Mesendoderm (in vitro differentiated cells): Measurements from ENCODE around the gene SMG1.
"Not testable (repeated sequence)": the region's sequence is repeated elsewhere in the genome, so short reads cannot be mapped to it uniquely, and the experiment has no call there.

Source experiments
- DNase-seq: peaks from one replicate; pipeline ENCODE4 v3.0.0; 2013
- H2AK5ac ChIP-seq: 2 replicates; pipeline ENCODE4 v1.6.1; 2013; ENCODE audit warnings: low read length, inconsistent platforms
- H2BK120ac ChIP-seq: 2 replicates; pipeline ENCODE4 v1.6.1; 2013; ENCODE audit warnings: low read depth, mild to moderate bottlenecking, low read length, moderate library complexity, mixed read lengths
- H2BK15ac ChIP-seq: replicated peaks from 2 replicates; pipeline ENCODE4 v1.6.1; 2013; ENCODE audit warnings: low read depth, mild to moderate bottlenecking, moderate library complexity
- H2BK5ac ChIP-seq: 2 replicates; pipeline ENCODE4 v1.6.1; 2013; ENCODE audit warnings: low read length, inconsistent platforms
- H3K18ac ChIP-seq: 2 replicates; pipeline ENCODE4 v1.6.1; 2013; ENCODE audit warnings: mild to moderate bottlenecking, low read length, mixed read lengths
- H3K23ac ChIP-seq: one replicate; pipeline ENCODE4 v1.6.1; 2013; ENCODE audit warnings: low read length
- H3K27ac ChIP-seq: 2 replicates; pipeline ENCODE4 v1.5.1; 2013; ENCODE audit warnings: low read depth, mild to moderate bottlenecking, inconsistent platforms, low read length, moderate library complexity
- H3K27me3 ChIP-seq: 2 replicates; pipeline ENCODE4 v1.6.1; 2013; ENCODE audit warnings: low read length, control low read depth, mild to moderate bottlenecking, inconsistent platforms; ENCODE audit not compliant: insufficient read depth, poor library complexity
- H3K36me3 ChIP-seq: 2 replicates; pipeline ENCODE4 v1.6.1; 2013; ENCODE audit warnings: low read length, inconsistent platforms; ENCODE audit not compliant: control insufficient read depth, insufficient read depth
- H3K4ac ChIP-seq: one replicate; pipeline ENCODE4 v1.6.1; 2013; ENCODE audit warnings: low read depth, mild to moderate bottlenecking, low read length, moderate library complexity
- H3K4me1 ChIP-seq: 2 replicates; pipeline ENCODE4 v1.6.1; 2013; ENCODE audit warnings: low read depth, low read length, inconsistent platforms; ENCODE audit not compliant: control insufficient read depth
- H3K4me2 ChIP-seq: 2 replicates; pipeline ENCODE4 v1.6.1; 2013; ENCODE audit warnings: low read length
- H3K4me3 ChIP-seq: 2 replicates; pipeline ENCODE4 v1.5.1; 2013; ENCODE audit warnings: mild to moderate bottlenecking, low read length
- H3K56ac ChIP-seq: one replicate; pipeline ENCODE4 v1.6.1; 2013; ENCODE audit warnings: low read length
- H3K79me1 ChIP-seq: 2 replicates; pipeline ENCODE4 v1.6.1; 2013; ENCODE audit warnings: low read length, inconsistent platforms
- H3K79me2 ChIP-seq: 2 replicates; pipeline ENCODE4 v1.6.1; 2013; ENCODE audit warnings: mild to moderate bottlenecking, low read length; ENCODE audit not compliant: control insufficient read depth, insufficient read depth
- H3K9ac ChIP-seq: 2 replicates; pipeline ENCODE4 v1.6.1; 2013; ENCODE audit warnings: low read length, inconsistent platforms
- H4K5ac ChIP-seq: one replicate; pipeline ENCODE4 v1.6.1; 2013; ENCODE audit warnings: low read length
- H4K8ac ChIP-seq: one replicate; pipeline ENCODE4 v1.6.1; 2013; ENCODE audit warnings: low read depth, mild to moderate bottlenecking, control low read depth, low read length, moderate library complexity
- WGBS: extraction: QIAGEN DNeasy Blood & Tissue Kit; methylation state at CpG from one replicate; pipeline ENCODE4 v1.1.7; 2013; ENCODE audit warnings: low lambda C conversion rate, missing lambda C conversion rate; ENCODE audit not compliant: insufficient coverage; ENCODE audit errors: extremely low coverage; 5-methylcytosine and 5-hydroxymethylcytosine counted together

The SMG1 gene

GRCh38 chr16:18965555-18965954 is 39.3 kb upstream of the SMG1 start:
- Histone ChIP-seq H3K79me1 (no peaks in the 10 kb centered on the region), H2AK5ac (no peak overlapping the region), H3K4me3 (no peak overlapping the region), H2BK15ac (no peak overlapping the region), H3K27ac (no peak overlapping the region), H2BK120ac (no peak overlapping the region), H3K27me3 (no peaks in the 10 kb centered on the region), H3K4me2 (no peak overlapping the region), H3K79me2 (no peaks in the 10 kb centered on the region), H3K56ac (no peak overlapping the region), H3K36me3 (no peaks in the 10 kb centered on the region), H3K9ac (no peak overlapping the region), H3K4ac (no peak overlapping the region), H4K8ac (no peak overlapping the region), H3K4me1 (no peaks in the 10 kb centered on the region), H4K5ac (no peak overlapping the region), H3K23ac (no peak overlapping the region), H2BK5ac (no peak overlapping the region), H3K18ac (no peak overlapping the region)
- no peak for DNase-seq
- WGBS, result no CpG with 5 or more reads among the region's 5 CpGs

GRCh38 chr16:18959031-18959505 is 32.9 kb upstream of the SMG1 start:
- Histone ChIP-seq H4K8ac (no peak overlapping the region), H3K79me1 (no peaks in the 10 kb centered on the region), H3K23ac (no peak overlapping the region), H3K79me2 (no peaks in the 10 kb centered on the region), H2AK5ac (no peak overlapping the region), H3K4me3 (no peak overlapping the region), H4K5ac (no peak overlapping the region), H3K18ac (no peak overlapping the region), H3K4ac (no peak overlapping the region), H3K36me3 (no peaks in the 10 kb centered on the region), H2BK5ac (no peak overlapping the region), H3K56ac (no peak overlapping the region), H3K9ac (no peak overlapping the region), H3K27me3 (no peaks in the 10 kb centered on the region), H3K27ac (no peak overlapping the region), H2BK120ac (no peak overlapping the region), H2BK15ac (no peak overlapping the region), H3K4me2 (no peak overlapping the region), H3K4me1 (no peaks in the 10 kb centered on the region)
- no CpG with 5 or more reads among the region's 2 CpGs for WGBS
- no peak for DNase-seq

- Histone ChIP-seq H3K27ac (no peak overlapping the region), H3K56ac (no peak overlapping the region), H2BK120ac (no peak overlapping the region), H3K4ac (no peak overlapping the region), H3K79me1 (no peaks in the 10 kb centered on the region), H2BK15ac (no peak overlapping the region), H3K18ac (no peak overlapping the region), H3K4me2 (no peak overlapping the region), H4K5ac (no peak overlapping the region), H3K36me3 (no peaks in the 10 kb centered on the region), H4K8ac (no peak overlapping the region), H2BK5ac (no peak overlapping the region), H2AK5ac (no peak overlapping the region), H3K9ac (no peak overlapping the region), H3K23ac (no peak overlapping the region), H3K4me3 (no peak overlapping the region), H3K4me1 (no peaks in the 10 kb centered on the region), H3K27me3 (no peaks in the 10 kb centered on the region), H3K79me2 (no peaks in the 10 kb centered on the region)
- no CpG with 5 or more reads among the region's 2 CpGs for WGBS
- no peak for DNase-seq
Observed at GRCh38 chr16:18958621-18959029, 32.4 kb upstream of the SMG1 start.

GRCh38 chr16:18956658-18957241 is 30.5 kb upstream of the SMG1 start:
- H3K4me1 ChIP-seq, H3K56ac ChIP-seq, H3K36me3 ChIP-seq, H2BK5ac ChIP-seq, H3K18ac ChIP-seq, H3K27me3 ChIP-seq, H3K79me2 ChIP-seq, H3K23ac ChIP-seq, H3K4me3 ChIP-seq, H4K8ac ChIP-seq, H3K4ac ChIP-seq, H3K27ac ChIP-seq, H3K9ac ChIP-seq, H2BK120ac ChIP-seq, DNase-seq, H2AK5ac ChIP-seq, H4K5ac ChIP-seq, H3K79me1 ChIP-seq, H2BK15ac ChIP-seq, H3K4me2 ChIP-seq: not testable (repeated sequence)
- no CpG with 5 or more reads among the region's 6 CpGs for WGBS

GRCh38 chr16:18955874-18956580 is 29.8 kb upstream of the SMG1 start:
- not testable (repeated sequence) for H3K27me3 ChIP-seq, H2BK120ac ChIP-seq, H3K79me1 ChIP-seq, DNase-seq, H2BK5ac ChIP-seq, H2BK15ac ChIP-seq, H2AK5ac ChIP-seq, H3K27ac ChIP-seq, H3K23ac ChIP-seq, H3K36me3 ChIP-seq, H3K4ac ChIP-seq, H3K56ac ChIP-seq, H4K8ac ChIP-seq, H3K18ac ChIP-seq, H3K4me2 ChIP-seq, H3K79me2 ChIP-seq, H3K4me1 ChIP-seq, H3K9ac ChIP-seq, H3K4me3 ChIP-seq, H4K5ac ChIP-seq
- WGBS, result no CpG with 5 or more reads among the region's 21 CpGs

DNA sequence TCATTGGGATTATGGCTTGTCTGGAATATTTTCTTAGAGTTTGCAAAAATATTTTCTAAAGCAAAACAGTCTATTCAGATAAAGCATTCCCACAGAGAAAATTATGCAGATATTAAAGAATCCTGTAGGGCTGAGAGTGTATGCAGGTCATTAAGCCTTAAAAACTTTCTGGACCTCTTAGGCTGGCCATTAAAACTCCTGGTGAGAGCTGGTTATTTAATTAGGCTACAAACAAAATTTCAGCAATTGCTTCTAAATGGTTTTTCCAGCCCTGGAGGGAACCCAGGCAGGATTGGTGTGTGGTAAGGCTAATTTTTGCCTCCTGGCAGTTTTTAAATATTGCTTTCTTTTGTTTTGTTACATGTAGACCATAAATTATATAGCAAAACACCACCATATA is 27.3 kb upstream of the SMG1 start:
- Histone ChIP-seq H3K23ac (no peak overlapping the region), H3K4me2 (no peak overlapping the region), H3K36me3 (no peaks in the 10 kb centered on the region), H4K5ac (no peak overlapping the region), H2BK15ac (no peak overlapping the region), H3K27ac (no peak overlapping the region), H3K79me1 (no peaks in the 10 kb centered on the region), H4K8ac (no peak overlapping the region), H2AK5ac (no peak overlapping the region), H2BK120ac (no peak overlapping the region), H3K18ac (no peak overlapping the region), H3K4ac (no peak overlapping the region), H3K56ac (no peak overlapping the region), H3K4me3 (no peak overlapping the region), H3K79me2 (no peaks in the 10 kb centered on the region), H2BK5ac (no peak overlapping the region), H3K9ac (no peak overlapping the region), H3K27me3 (no peaks in the 10 kb centered on the region), H3K4me1 (no peaks in the 10 kb centered on the region)
- DNase-seq, result no peak
